Activated CD4-positive, alpha-beta T cell treated with anti-CD3 and anti-CD28 coated beads for 1 hour (primary cell): ENCODE measurements around the gene C16orf96.

Source experiments
- DNase-seq: peaks from one replicate; pipeline ENCODE4 v3.0.0-alpha.2; 2020

C16orf96 gene

GRCh38 chr16:4624015-4624826, 68.1 kb downstream of the C16orf96 start, which contains the start of gene MGRN1:
MGRN1 (plus strand) TSS chr16:4624826; CDS start chr16:4624961, 135 bp downstream.
- peak; percentile 87 for DNase-seq

DNA sequence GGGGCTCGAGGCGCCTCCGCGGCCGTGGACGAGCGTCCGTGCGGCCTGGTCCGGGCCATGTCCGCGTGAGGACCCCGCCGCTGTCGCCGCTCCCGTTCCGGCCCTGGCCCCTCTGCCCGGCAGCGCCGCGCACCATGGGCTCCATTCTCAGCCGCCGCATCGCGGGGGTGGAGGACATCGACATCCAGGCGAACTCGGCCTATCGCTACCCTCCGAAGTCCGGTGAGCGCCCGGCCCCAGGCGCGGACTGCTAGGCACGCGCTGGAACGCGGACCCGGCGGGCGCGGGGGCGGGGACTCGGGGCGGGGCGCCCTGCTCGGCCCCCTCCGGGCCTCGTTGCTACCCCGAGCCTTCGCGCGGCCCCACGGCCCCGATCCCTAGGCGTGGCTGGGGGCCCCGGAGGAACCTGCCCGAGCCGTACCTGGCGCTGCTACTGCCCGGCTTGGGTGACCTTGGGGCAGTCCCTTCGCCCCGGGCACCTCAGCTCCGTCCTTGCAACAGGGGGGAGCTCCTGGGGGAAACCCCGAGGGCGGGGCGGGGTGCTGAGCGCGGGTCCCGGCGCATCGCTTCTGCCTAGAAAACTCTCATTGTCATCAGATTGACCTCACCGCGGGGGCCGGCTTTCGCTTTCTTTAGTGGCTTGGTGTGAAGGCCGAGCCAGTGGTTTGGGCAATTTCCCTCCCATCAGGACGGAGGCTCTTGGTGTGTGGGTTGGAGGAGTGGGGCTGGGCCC, 68.9 kb downstream of the C16orf96 start:
- peak; percentile 51 for DNase-seq

- DNase-seq = no peak
Measured at GRCh38 chr16:4625560-4626159, 69.5 kb downstream of the C16orf96 start.

GRCh38 chr16:4626396-4626795, 70.3 kb downstream of the C16orf96 start:
- DNase-seq = no peak

GRCh38 chr16:4628283-4628682, 72.1 kb downstream of the C16orf96 start:
- no peak for DNase-seq

GRCh38 chr16:4631444-4631843, 75.3 kb downstream of the C16orf96 start:
- DNase-seq = no peak

DNA sequence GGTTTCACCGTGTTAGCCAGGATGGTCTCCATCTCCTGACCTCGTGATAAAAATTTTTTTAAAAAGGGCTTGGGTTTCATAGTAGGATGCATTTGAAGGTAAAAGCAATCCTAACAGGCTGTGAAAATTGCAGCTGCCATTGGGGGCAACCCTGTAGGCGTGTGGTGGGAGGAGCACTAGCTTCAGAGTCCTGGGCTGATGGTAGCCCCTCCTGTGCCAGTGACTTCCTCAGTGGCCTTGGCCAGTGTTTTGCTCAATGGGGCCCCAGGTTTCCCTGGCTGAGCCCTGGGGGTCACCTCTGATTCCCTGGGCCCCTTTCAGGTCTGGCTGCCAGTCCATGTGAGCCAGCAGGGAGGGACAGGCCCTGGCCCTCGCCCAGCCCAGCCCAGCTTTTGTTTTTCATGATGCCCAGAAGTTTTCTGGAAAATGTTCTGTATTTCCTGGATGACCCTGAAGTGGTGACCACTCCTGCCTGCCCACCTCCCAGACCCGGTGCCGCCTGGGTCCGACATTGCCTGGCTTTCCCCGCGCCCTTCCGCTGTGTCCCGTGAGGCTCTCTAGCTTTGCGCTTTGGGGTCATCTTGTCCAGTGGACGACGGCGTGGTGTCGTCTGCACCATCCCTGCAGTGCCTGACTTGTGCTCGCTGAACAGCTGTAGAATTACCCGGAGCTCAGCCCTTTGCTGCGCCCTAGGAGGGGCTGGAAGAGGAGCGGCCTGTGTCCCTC, 77.9 kb downstream of the C16orf96 start:
- no peak for DNase-seq

GRCh38 chr16:4634768-4635167, 78.6 kb downstream of the C16orf96 start:
- DNase-seq = no peak

DNA sequence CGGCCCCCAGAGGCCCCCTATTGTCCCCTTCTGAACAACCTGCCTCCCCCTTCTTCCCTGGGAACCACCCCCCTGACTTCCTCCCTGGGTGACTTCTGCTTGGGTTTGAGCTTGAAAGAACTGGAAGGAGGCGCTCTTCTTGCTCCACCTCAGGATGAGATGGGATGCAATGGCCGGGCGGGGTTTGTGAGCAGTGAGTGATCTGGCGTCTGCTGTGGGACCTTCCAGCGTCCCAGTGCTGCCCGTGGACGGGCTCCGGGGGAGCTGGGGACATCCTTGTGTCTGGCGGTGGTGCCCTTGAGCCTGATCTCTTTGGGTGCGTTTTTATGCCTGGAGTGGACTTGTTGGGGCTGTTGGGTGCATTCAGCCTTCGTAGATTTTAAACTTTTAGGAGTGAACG, 80.1 kb downstream of the C16orf96 start:
- DNase-seq = no peak

DNA sequence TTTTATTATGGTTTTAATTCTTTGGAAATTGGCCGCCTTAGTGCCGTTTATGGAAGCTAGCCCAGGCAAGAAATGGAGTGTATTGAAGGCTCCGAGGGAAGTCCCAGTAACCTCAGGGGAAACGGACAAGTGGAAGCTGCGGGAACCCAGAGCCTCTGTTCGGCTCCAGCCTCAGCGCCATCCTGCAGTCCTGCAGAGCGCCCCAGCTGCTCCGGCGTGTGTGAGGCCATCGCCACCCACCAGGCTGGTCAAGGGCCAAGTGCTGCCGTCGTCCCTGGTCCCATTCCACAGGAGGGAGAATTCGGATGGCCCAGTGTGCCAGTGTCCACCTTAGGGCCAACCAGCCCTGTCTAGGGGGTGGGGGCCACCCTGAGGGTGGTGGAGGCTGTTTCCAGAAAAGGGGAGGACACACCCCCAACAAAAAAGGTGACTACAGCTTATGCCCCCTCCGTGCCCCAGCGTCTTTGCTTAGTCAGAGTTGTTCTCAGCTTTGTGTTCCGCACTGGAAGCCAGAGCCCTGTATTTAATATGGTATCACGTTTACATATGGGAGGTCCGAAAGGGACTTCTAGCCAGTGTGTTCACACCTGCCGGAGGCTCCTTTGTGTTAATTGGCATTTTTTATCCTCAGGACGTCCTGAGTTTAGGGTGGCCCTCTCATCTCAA, 81.5 kb downstream of the C16orf96 start:
- DNase-seq = no peak

DNA sequence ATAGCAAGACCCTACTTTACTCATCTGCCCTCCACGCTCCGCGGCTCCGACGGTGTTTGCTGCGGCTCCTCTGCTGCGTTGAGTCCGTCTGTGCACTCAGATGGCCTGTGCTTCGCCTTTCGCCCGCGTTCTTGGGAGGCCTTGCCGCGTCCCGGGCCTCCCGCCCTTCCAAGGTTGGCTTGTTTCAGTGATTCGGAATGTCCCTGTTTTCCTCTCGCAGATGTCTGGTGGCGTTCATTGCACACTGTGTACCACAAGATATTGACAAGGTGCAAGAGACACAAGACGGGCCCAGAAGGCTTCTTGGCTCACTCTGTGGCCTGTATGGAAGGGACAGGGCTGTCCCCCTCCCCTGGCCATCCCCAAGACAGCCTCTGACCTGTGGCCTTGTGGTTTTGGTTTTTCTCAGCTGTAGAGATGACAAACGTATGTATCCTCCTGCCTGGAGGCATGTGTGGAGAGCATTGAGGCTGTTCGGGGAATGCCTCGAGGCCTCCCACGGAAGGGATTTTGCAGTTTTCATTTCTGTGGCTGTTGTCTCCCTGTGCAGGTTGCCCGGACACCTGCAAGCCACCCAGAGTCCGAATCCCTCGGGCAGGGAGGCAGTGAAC, 83.9 kb downstream of the C16orf96 start:
- no peak for DNase-seq

- DNase-seq = no peak
Measured at GRCh38 chr16:4640572-4641305, 84.6 kb downstream of the C16orf96 start.

GRCh38 chr16:4641306-4641687, 85.2 kb downstream of the C16orf96 start:
- DNase-seq = no peak

DNA sequence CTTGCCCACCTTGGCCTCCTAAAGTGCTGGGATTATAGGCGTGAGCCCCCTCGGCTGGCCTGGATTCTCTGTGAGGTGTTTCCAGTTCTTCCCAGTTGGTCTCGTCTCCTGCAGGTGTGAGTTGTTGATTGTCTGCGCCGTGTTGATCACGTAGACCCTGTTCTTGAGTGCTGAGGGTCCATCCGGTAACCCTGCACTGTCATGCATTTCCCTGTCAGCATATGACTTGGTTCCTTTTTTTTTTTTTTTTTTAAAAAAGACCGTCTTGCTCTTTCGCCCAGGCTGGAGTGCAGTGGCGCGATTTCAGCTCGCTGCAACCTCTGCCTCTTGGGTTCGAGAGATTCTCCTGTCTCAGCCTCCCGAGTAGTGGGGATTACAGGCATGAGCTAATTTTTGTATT, 85.8 kb downstream of the C16orf96 start:
- no peak for DNase-seq

- DNase-seq = no peak
Measured at GRCh38 chr16:4646773-4647643, 90.9 kb downstream of the C16orf96 start.

DNA sequence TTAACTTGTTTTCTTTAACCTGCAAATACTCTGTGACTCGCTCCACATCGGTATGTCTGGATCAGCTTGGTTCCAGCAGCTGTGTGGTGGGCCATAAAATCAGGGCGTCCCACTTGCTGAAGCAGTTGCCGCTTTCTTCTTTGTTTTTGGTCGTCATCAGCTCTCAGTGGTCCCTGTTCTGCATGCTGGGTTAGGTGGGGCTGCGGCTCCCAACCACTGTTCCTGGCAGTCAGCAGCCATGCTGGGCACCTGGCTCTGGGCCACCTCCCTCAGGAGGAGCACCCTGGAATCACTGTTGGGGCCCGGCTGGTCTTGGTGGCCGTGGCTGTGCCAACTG, 91.5 kb downstream of the C16orf96 start:
- DNase-seq = no peak

GRCh38 chr16:4648917-4649316, 92.8 kb downstream of the C16orf96 start:
- no peak for DNase-seq

- no peak for DNase-seq
Measured at GRCh38 chr16:4649744-4650442, 93.8 kb downstream of the C16orf96 start.
